GM21576 (cell line): Measurements from ENCODE around the gene DPF3.

ENCODE experiments used
- ATAC-seq: cut with Tn5 transposase; IDR thresholded peaks from one replicate; pipeline ENCODE4 v1.9.1; 2021; ENCODE audit warnings: mild to moderate bottlenecking, moderate library complexity; ENCODE audit not compliant: unreplicated experiment

DPF3 gene

DNA sequence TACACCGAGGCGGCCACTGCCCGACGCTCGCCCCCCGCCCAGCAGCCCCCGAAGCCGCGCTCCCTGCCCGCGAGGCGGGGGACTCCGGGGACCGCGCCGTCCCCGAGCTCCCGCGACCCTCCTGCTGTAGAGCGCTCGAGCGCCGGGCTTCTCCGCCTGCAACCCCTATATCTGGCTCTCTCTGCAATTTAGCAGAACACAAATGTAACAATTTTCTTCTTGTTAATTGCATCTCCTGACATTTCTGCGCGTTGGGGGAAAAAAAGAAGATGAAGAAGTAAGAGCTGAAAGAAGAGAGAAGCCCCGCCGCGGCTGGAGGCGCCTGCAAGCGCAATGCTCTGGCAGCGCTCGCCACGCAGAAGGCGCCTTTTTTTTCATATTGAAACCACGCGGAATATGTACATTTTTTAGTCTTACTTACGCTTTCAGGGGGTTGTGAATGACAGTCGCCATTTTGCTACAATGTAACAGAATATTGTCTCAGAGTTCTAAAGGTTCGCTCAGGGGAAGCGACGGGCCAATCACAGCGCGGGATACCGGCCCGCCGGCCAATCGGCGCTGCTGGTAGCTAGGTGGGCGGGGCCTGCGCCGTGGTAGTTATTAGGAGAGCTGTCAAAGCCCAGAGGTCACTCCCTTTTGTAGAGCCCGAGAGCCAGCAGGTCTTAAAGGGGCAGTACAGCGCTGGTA, at the start of gene DPF3:
DPF3 (minus strand) TSS at position 466 of the 687 bp plus-strand sequence; CDS start at position 453, 13 bp downstream.
- ATAC-seq: peak; percentile 98

DNA sequence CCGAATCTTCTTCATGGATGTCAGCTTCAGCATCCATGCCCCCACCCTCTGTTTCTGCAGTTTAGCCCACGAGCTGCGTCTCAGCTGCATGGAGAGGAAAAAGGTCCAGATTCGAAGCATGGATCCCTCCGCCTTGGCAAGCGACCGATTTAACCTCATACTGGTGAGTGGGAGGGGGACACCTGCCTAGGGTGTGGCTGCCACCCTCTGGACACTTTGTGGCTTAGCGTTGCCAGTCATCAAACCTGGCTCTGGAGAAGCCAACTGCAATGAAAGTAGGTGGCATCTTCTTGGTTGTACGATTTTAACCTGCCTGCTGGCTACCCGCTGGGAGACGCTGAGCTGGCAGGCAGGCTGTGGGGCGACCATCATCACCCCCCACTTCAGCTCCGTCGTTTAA, 49.0 kb upstream of the DPF3 start:
- no peak for ATAC-seq

DNA sequence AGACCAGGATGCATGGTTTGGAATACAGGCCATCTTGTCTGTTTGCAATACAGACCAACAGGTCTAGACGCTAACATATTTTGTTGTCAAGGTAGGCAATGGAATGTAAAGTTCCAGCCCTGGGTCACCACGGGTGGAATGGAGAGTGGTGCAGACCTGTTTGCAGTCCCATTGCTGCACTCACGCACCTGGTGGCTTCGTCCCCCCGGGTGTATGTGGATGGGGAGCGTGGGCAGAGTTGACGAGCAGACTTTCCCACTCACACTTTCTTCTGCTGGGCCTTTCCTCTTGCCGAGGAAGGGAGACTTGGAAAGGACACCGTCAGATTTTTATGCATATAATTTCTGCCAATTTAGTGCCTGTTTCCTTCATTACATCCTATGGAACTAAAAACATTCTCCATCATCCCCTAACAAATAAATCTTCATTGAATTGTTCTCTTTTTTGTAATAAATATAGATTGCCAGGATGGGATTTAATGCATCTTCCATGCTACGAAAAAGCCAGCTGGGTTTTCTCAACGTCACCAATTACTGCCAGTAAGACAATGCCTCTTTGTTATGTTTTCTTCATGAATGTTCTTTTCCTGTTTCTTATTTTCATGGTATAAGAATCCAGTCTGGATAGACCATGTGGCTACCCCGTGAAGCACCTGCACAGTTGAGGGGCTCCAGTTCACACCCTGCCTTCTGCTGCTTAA, 47.5 kb upstream of the DPF3 start:
- ATAC-seq: no peak

DNA sequence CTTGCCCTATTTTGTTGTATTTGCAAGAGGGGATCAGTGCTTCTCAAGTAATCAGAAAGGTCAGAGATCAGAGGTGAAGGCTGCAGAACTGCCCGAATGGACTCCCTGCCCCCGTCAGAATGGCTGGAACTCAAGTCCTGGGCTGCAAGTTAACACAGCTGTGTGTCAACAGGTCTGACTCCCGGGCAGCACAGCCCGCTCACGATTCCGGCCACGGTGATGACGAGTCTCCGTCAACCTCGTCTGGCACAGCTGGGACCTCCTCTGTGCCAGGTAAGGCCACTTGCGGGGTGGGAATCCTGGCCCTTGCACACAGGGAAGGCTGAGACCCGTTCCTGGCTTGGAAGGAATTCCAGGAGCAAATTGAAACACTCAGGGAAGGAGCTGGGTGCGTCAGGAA, 45.7 kb upstream of the DPF3 start:
- ATAC-seq: no peak

DNA sequence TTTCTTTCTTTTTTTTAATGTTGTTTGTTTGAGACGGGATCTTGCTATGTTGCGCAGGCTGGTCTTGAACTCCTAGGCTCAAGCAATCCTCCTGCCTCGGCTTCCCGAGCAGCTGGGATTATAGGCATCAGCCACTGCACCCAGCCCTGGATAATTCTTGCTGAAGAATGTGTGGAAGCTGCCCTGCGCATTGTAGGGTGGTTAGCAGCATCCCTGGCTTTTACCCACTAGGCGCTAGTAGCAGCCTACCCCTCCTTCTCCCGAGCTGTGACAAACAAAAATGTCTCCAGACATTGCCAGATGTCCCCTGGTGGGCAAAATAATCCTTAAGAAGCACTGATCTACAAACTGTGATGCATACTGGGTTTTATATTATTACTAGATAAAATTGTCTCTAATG, 39.0 kb upstream of the DPF3 start:
- ATAC-seq: no peak

GRCh38 chr14:72929316-72930080, 35.6 kb upstream of the DPF3 start:
- ATAC-seq: no peak

GRCh38 chr14:72928872-72929271, 35.0 kb upstream of the DPF3 start:
- no peak for ATAC-seq

- ATAC-seq: peak; percentile 92
These were observed 32.6 kb upstream of the DPF3 start, which contains the start of gene DCAF4 for GRCh38 chr14:72926292-72927028. Gene DCAF4 (plus strand): TSS chr14:72926464. CDS start chr14:72937979, 11,515 bp downstream.

DNA sequence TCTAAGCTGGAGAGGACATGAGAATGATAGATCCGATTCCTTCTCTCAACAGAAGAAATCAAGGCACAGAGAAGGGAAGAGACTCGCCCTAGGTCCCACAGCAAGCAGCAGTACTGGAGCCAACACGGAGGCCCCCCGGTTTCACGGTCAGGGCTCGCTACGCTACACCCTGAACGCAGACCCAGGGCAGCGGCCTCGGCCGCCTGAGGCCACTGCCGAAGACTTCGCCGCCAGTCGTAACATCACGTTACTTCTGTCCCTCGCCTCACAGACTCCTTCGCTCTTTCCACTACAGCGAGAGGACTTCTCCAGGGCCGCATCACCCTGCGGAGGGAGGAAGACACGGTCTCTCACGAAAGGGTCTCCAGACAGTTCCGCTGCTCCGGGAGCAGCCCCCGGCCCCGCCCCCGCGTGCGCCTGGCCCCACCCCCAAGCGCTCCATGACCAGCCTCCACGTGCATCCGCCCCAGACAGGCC, 32.0 kb upstream of the DPF3 start:
- peak; percentile 7 for ATAC-seq

- no peak for ATAC-seq
These were observed 31.4 kb upstream of the DPF3 start for GRCh38 chr14:72925171-72925759.

DNA sequence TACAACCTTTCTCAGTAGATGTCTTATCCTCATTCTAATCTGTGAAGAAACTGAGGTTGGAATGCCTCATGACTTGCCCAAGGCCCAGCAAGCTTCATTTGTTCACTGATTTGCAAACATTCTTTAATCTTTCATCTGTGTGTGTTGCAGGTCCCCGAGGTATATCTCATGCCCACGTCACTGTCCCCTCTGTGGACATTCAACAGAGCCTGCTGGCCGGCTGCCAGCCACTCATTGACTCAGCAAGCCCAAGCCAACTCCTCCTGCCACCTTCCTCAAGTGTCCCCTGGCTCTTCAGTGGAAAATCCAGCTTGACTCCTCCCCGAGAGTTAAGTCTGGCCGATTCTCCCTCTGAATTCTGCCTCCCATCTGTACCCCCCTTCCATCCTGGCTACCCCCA, 30.4 kb upstream of the DPF3 start:
- ATAC-seq: no peak

DNA sequence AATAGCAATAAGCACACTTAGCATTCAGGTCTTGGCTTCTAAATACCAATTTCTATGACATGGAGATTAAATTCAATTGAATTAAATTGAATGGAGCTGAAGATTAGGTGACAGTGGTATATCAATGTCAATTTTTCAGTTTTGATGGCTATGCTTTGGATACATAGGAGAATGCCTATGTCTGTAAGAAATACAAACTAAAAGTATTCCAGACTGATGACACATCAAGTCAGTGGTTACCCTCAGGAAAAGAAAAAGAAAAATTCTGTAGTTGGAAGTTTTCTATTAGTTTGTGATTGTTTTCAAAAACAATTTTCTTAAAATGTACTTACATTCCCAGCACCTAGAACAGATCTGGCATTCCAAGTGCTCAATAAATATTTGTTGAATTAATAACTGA, 27.5 kb upstream of the DPF3 start:
- no peak for ATAC-seq

GRCh38 chr14:72920008-72920407, 26.1 kb upstream of the DPF3 start:
- no peak for ATAC-seq

DNA sequence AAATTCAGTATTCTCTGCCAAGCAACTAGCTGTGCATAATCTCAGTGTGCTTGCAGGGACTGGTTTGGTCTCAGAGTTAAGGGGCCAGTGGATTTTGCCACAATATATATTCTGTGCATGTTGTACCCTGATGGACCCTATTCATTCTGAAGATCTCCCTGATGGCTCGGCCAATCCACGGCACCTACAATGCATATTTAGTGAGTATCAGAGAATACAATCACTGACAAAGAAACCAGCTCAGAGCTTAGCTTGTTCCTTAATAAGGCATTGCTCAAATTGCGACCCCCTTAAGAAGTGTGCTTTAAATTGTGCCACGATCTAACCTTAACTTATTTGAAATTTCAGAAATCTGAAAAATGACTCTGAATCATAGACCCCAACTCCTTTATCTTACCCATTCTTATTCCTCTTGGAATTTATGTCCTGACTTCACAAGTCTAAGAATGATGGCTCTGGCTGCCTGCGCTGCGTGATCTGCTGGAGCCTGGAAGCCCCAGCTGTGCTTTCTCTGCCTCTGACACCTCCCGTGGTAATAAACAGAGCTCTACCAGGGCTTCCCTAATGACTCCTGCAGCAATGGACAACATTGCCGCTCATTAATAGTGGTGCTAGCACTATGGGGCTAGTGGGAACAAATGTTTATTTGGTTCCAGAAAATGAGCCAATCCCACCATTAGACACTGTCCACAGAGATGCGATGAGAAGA, 23.3 kb upstream of the DPF3 start:
- ATAC-seq: no peak

DNA sequence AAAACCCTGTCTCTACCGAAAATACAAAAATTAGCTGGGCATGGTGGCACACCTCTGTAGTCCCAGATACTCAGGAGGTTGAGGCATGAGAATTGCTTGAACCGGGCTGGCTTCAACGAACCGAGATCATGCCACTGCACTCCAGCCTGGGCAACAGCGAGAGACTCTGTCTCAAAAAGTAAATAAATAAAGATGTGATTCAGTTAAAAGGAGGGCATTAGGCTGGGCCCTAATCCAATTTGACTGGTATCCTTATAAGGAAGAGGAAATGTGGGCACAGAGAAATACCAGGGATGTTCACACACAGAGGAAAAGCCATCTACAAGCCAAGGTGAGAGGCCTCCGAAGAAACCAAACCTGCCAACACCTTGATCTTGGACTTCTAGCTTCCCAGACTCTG, 22.3 kb upstream of the DPF3 start:
- no peak for ATAC-seq

DNA sequence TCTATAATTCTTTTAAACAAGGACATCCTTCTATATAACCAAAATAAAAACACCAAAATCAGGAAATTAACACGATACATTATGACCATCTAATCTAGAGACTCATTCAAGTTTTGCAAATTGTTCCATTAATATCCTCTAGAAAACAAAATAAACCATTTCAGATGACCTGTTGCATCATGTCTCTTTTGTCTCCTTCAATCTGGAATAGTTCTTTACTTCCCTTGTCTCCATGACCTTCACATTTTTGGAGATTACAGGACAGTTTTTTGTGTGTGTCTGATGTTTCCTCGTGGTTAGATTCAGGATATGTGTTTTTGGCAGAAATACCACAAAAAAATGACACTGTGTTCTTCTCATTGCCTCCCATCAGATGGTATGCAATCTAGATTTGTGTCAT, 19.9 kb upstream of the DPF3 start:
- ATAC-seq: no peak

DNA sequence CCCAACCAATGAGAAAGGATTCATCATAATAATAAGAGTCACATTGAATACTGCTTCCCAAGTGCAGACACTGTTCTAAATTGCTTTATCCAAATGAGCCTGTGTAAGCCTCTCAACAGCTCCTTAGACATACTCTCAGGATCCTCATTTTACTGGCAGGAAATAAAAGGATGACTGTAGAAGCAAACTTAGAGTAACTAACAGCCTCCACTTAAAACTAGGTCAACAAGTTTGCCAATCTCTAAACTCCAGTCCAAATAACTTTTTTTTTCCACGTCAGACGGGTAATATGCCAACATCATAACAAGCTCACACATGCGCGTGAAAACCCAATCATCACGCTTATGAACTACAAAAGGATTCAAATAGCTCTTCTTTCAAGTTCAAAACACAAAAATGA, 15.3 kb upstream of the DPF3 start:
- ATAC-seq: no peak

DNA sequence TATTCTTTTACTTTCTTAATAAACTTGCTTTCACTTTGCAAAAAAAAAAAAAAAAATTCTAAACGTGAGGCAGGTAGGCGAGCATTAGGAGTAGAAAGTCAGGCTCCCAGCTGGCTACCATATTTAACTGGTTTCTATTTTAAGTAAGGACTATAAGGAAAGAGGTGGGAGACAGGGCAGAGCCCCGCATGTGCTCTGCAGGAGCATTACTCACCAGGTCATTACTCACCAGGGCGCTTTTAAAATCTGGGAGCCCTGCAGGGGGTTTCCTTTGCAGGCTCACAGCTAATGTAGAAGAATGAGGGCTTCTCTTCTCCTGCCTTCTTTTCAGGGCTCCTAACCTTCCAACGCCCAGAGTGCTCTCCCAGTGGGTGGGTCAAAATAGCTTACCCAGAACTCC, 14.0 kb upstream of the DPF3 start:
- ATAC-seq: no peak

- no peak for ATAC-seq
These were observed 13.0 kb upstream of the DPF3 start for GRCh38 chr14:72906879-72907278.

DNA sequence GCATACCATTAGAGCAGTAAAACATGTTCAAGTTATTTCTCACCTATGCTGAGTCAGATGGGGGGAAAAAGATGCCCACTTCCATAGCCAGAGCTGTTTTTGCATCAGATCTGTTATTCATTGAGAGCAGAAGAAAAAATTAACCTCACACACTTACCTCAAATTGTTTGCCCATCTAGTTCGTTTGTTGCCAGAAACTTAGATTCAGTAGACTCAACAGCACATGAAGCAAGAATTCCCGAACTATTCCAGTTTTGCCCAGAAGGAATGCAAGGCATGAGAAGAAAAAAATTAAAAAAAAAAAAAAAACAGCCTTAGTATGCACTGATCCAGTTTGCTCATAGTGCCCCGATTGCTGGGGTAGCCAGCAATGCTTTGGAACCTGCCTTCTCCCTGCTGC, 12.4 kb upstream of the DPF3 start:
- ATAC-seq: no peak
